ENCODE data around the gene ANKRD50.

DNA sequence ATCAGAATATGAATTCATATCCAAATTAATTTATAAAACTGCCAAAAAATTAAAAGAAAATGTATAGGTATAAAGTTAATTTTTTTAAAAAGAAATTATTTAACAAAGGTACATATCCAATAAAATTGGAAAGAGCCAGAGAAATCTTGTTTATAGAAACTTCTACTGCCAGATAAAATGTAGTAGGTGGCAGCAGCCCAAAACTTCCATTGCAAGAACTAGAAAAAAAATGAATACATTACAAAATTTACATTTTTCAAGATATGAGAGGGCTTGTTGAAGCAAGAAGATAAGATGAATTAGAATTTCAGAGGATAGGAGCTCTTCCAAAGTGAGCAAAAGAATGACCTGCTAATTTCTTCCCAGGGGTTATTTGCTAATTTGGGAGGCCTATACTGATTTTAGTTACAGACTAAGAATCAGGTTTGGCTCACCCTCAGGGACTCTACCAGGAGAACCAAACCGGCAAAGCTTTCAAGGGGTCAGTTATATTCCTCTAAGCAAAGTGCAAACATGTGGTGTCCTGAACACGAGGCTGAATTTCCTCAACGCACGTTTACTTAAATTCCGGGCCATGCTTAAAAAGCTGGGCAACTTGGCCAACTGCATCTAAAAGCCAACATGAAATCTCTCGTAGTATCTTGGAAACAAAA is 17.5 kb downstream of the ANKRD50 start:
- TF ChIP-seq RAD21 (conservative IDR thresholded peaks at IDR 0.05): no peak
- TF ChIP-seq CTCF (IDR thresholded peaks at IDR 0.05; ENCODE audit: poor library complexity, severe bottlenecking): no peak
- no peak for TF ChIP-seq POLR2AphosphoS5 (IDR thresholded peaks at IDR 0.05)
- no peak for TF ChIP-seq EZH2 (IDR thresholded peaks at IDR 0.05; ENCODE audit: borderline replicate concordance, insufficient read depth, low read length, poor library complexity, severe bottlenecking)
- TF ChIP-seq, protein P1, sequence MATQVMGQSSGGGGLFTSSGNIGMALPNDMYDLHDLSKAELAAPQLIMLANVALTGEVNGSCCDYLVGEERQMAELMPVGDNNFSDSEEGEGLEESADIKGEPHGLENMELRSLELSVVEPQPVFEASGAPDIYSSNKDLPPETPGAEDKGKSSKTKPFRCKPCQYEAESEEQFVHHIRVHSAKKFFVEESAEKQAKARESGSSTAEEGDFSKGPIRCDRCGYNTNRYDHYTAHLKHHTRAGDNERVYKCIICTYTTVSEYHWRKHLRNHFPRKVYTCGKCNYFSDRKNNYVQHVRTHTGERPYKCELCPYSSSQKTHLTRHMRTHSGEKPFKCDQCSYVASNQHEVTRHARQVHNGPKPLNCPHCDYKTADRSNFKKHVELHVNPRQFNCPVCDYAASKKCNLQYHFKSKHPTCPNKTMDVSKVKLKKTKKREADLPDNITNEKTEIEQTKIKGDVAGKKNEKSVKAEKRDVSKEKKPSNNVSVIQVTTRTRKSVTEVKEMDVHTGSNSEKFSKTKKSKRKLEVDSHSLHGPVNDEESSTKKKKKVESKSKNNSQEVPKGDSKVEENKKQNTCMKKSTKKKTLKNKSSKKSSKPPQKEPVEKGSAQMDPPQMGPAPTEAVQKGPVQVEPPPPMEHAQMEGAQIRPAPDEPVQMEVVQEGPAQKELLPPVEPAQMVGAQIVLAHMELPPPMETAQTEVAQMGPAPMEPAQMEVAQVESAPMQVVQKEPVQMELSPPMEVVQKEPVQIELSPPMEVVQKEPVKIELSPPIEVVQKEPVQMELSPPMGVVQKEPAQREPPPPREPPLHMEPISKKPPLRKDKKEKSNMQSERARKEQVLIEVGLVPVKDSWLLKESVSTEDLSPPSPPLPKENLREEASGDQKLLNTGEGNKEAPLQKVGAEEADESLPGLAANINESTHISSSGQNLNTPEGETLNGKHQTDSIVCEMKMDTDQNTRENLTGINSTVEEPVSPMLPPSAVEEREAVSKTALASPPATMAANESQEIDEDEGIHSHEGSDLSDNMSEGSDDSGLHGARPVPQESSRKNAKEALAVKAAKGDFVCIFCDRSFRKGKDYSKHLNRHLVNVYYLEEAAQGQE (IDR thresholded peaks at IDR 0.05; ENCODE audit: borderline replicate concordance): no peak
